ENCODE results near the gene TNFSF4. TPM values are rescaled to one million over a fixed set of nuclear protein-coding genes. Genes with fewer than 3 reads are reported as not detected.

Gene TNFSF4
- total and polyA plus RNA-seq, 7 donors = 0.04 to 0.28 (median 0.13) TPM

DNA sequence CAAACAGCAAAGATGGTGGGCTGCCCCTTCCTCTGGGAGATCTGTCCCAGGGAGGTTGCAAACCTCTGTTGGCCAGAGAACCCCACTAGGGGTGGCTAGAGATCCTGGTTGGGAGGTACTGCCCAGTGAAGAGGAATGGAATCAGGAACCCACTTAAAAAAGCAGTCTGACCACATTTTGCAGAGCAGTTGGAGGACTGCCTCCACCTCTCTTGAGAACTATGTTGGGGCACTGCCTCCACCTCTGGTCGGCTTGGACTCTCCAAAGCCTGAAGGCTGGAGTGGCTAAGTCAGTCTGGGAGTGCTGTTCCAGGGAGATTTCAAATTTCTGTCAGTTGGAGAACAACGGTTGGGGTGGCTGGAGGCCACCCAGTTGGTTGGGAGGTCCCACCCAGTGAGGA is 58.6 kb downstream of the TNFSF4 start:
- DNase-seq (no peak), ATAC-seq (no peak)
- H3K36me3 ChIP-seq (ENCODE audit: insufficient read depth in 1 of 2, low read depth in 1 of 2) = no peaks in the 10 kb centered on the region
- 67 to 76% (median 73%) methylated on average over 2 of the region's 2 CpGs for WGBS, 3 donors
- H3K27ac ChIP-seq = no peak overlapping the region
- intact Hi-C loops (cut with DNase I) = no loop called here
- H3K9me3 ChIP-seq = peaks cover 5% of the 10 kb centered on the region
- H3K4me1 ChIP-seq = no peaks in the 10 kb centered on the region
- TF ChIP-seq, protein P1, sequence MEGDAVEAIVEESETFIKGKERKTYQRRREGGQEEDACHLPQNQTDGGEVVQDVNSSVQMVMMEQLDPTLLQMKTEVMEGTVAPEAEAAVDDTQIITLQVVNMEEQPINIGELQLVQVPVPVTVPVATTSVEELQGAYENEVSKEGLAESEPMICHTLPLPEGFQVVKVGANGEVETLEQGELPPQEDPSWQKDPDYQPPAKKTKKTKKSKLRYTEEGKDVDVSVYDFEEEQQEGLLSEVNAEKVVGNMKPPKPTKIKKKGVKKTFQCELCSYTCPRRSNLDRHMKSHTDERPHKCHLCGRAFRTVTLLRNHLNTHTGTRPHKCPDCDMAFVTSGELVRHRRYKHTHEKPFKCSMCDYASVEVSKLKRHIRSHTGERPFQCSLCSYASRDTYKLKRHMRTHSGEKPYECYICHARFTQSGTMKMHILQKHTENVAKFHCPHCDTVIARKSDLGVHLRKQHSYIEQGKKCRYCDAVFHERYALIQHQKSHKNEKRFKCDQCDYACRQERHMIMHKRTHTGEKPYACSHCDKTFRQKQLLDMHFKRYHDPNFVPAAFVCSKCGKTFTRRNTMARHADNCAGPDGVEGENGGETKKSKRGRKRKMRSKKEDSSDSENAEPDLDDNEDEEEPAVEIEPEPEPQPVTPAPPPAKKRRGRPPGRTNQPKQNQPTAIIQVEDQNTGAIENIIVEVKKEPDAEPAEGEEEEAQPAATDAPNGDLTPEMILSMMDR (IDR thresholded peaks at IDR 0.05) = no peak
- H3K27me3 ChIP-seq (ENCODE audit: insufficient read depth in 3 of 3, low read length in 2 of 3) = no peaks in the 10 kb centered on the region
- H3K4me3 ChIP-seq = no peak overlapping the region

DNA sequence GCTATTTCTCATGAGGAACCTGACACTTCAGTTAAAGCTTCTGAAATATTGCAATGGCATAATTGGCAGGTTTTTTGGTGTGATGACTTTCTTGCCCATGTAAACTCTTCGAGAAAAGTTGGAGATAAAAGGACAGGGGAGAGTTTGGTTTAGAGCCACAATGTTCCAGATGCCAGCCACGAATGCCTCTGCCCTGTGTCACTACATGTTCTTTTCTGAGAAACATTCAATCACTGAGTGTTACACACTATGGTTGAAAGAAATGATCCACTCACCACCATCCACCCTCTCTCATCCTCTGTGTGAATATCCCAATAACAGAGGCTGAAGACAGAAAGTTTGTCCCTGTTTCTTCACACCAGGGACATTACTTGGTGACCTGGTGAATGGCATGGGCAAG is 66.4 kb downstream of the TNFSF4 start:
- no peaks in the 10 kb centered on the region for H3K36me3 ChIP-seq (ENCODE audit: insufficient read depth in 1 of 2, low read depth in 1 of 2)
- ATAC-seq (no peak), DNase-seq (no peak)

DNA sequence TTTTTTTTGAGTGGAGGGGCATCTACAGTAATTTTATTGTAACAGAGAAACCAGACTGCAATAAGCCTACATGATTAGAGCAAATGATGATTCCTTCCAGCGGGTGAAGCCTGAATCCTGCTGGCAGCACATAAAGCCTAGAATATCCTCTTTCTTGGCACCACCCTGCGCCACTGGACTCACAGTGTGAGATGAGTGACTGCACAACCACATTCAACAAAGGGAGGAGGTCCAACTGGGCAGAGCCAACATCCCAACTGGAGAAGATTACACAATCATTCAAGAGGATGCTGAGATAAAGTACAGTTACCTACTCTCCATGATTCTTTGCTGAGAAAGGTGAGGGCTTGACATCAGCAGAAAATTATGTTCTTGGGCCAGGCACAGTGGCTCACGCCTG is 67.4 kb downstream of the TNFSF4 start:
- Histone ChIP-seq H3K27me3 (ENCODE audit: insufficient read depth in 3 of 3, low read length in 2 of 3) (no peaks in the 10 kb centered on the region), H3K4me1 (no peaks in the 10 kb centered on the region), H3K36me3 (ENCODE audit: insufficient read depth in 1 of 2, low read depth in 1 of 2) (no peaks in the 10 kb centered on the region), H3K9me3 (peaks cover 9% of the 10 kb centered on the region), H3K4me3 (no peak overlapping the region), H3K27ac (no peak overlapping the region)
- no peak for ATAC-seq
- intact Hi-C loops (cut with DNase I) = no loop called here
- no peak for DNase-seq
- TF ChIP-seq, protein P1 (IDR thresholded peaks at IDR 0.05) = no peak
- WGBS, 3 donors = 65 to 85% (median 74%) methylated on average over 3 of the region's 3 CpGs

More for the DNA sequence above, 66.4 kb downstream of the TNFSF4 start:
- WGBS, 3 donors = 57 to 68% (median 60%) methylated on average over 2 of the region's 2 CpGs
- intact Hi-C loops (cut with DNase I) = no loop called here
- no peak overlapping the region for H3K27ac ChIP-seq
- H3K4me1 ChIP-seq = no peaks in the 10 kb centered on the region
- no peaks in the 10 kb centered on the region for H3K27me3 ChIP-seq (ENCODE audit: insufficient read depth in 3 of 3, low read length in 2 of 3)
- no peak overlapping the region for H3K4me3 ChIP-seq
- H3K9me3 ChIP-seq = peaks cover 10% of the 10 kb centered on the region
- TF ChIP-seq, protein P1 (IDR thresholded peaks at IDR 0.05) = no peak

DNA sequence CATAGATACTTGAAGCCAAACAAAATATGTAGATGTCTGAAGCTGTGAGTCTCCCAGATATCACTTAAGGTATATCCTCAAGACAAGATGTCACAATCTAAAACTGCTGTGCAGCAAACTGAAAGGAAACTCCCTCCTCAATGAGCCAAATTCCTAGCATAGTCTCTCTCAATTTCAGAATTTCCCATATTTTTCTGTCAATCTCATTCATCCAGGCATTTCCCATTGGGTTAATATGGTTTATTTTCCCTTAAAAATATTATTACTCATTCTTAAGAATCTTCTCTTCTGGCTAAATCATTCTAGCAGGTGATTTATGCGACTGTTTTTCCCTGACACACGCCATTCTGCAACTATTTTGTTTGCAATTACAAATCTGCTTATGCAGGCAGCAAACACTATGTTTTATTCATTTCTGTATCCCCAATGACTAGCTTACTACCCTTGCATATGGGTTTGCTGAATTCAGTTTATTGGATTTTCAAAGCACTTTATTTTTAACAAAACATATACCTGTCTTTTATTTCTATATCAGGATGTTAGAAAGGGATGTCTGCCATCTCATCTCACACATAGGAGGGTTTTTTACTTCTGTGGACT is 69.9 kb downstream of the TNFSF4 start:
- no peaks in the 10 kb centered on the region for H3K27me3 ChIP-seq (ENCODE audit: insufficient read depth in 3 of 3, low read length in 2 of 3)
- 70 to 72% (median 71%) methylated on average over 2 of the region's 2 CpGs for WGBS, 3 donors
- no peak overlapping the region for H3K27ac ChIP-seq
- ATAC-seq = no peak
- no peak overlapping the region for H3K4me3 ChIP-seq
- DNase-seq = no peak
- intact Hi-C loops (cut with DNase I) = no loop called here
- no peaks in the 10 kb centered on the region for H3K4me1 ChIP-seq
- no peaks in the 10 kb centered on the region for H3K9me3 ChIP-seq
- no peaks in the 10 kb centered on the region for H3K36me3 ChIP-seq (ENCODE audit: insufficient read depth in 1 of 2, low read depth in 1 of 2)
- TF ChIP-seq, protein P1 (IDR thresholded peaks at IDR 0.05) = no peak

DNA sequence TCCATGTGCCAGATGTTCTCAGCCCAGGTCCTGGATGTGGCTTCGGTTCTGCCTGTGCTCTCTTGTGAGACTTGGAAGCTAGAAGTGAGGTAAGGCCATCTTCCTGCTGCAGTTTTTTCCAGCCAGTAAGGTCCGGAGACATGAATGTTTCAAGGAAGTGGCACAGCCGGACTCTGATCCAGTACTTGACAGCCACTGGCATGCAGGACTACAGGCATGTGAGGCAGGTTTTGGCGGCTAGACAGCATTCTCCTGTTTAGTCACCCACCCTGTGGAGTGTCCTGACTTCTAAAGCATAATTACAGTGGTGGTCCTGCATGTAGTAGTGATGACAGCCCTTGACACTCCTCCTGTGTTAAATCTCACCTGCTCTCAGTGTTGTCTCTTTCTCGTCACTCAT is 72.3 kb downstream of the TNFSF4 start:
- DNase-seq (no peak), ATAC-seq (no peak)
- WGBS, 3 donors = 73 to 79% (median 74%) methylated on average over 5 of the region's 5 CpGs
- intact Hi-C loops (cut with DNase I) = no loop called here
- Histone ChIP-seq H3K36me3 (ENCODE audit: insufficient read depth in 1 of 2, low read depth in 1 of 2) (no peaks in the 10 kb centered on the region), H3K4me1 (no peaks in the 10 kb centered on the region), H3K9me3 (no peaks in the 10 kb centered on the region), H3K4me3 (no peak overlapping the region), H3K27me3 (ENCODE audit: insufficient read depth in 3 of 3, low read length in 2 of 3) (no peaks in the 10 kb centered on the region), H3K27ac (no peak overlapping the region)
- TF ChIP-seq, protein P1 (IDR thresholded peaks at IDR 0.05) = no peak

All from psoas muscle (tissue), 8 donors.